ENCODE data around the gene TTC7B.

The TTC7B gene

DNA sequence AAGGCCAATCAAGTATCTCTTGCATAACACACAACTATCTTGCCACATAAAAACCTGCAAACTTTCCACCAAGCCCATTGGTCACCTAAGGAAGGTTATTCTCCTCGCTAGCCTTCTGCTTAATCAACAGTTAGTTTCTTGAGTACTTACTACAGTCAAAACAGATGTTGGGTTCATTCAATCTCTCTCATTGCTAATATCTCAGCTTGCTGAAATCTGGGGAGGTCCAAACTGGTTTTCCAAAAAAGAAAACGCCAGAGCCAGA is 74.6 kb downstream of the TTC7B start:
- no peak overlapping the region for H3K4me3 ChIP-seq (ENCODE audit: low read depth, low read length)
- TF ChIP-seq, protein P1, sequence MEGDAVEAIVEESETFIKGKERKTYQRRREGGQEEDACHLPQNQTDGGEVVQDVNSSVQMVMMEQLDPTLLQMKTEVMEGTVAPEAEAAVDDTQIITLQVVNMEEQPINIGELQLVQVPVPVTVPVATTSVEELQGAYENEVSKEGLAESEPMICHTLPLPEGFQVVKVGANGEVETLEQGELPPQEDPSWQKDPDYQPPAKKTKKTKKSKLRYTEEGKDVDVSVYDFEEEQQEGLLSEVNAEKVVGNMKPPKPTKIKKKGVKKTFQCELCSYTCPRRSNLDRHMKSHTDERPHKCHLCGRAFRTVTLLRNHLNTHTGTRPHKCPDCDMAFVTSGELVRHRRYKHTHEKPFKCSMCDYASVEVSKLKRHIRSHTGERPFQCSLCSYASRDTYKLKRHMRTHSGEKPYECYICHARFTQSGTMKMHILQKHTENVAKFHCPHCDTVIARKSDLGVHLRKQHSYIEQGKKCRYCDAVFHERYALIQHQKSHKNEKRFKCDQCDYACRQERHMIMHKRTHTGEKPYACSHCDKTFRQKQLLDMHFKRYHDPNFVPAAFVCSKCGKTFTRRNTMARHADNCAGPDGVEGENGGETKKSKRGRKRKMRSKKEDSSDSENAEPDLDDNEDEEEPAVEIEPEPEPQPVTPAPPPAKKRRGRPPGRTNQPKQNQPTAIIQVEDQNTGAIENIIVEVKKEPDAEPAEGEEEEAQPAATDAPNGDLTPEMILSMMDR (IDR thresholded peaks at IDR 0.05; ENCODE audit: borderline replicate concordance, insufficient read depth, low read depth, low read length): no peak

DNA sequence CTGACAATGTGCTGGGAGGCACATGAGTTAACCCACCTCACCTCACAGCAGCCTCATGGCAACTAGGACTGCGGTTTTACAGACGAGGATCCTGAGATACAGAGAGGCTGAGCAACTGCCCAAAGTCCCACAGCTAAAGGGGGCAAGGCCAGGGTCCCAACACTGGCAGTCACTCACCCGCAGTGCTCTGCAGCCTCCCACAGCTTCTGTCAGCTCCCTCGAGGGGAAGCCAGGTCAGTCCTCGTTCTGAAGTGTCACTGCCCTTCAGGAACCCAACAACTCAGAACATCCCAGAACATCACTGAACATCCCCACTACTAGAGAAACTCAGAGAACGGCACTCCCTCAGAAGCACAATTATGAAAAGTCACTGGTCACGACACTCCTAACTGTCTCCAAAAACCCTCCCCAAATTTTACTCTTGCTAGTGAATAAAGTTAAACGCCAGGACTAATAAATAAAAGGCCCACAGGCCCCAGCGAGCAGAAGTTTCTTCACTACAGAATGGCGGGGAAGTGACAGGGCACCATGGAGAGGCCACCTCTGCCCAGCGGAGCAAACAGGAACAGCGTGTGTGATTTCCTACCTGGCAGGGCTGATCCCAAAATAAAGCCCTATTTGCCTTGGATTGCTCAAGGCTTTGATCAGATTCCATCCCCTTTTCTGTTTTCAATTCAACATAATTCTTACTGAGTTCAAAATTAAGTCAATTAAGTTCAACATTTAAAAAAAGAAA is 75.1 kb downstream of the TTC7B start:
- TF ChIP-seq, protein P1 (IDR thresholded peaks at IDR 0.05; ENCODE audit: borderline replicate concordance, insufficient read depth, low read depth, low read length): no peak
- H3K4me3 ChIP-seq (ENCODE audit: low read depth, low read length): no peak overlapping the region

DNA sequence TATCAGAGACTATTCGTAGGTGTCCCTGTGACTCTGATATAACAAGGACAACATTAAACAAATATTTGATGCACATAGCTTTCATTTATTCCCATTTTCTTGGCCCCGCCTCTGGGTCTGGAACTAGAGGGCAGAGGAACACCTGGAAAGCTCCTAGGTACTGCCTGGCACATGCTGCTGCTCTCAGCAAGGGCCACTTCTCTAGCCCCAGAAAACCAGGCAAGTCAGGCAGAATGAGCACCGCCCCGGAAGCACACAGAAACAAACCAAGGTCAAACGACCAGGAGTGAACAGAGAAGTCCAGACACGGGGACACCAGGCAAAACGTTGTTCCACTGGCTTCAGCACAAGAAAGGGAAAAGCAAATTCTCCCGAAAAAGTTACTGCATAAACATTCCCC is 76.1 kb downstream of the TTC7B start:
- no peak overlapping the region for H3K4me3 ChIP-seq (ENCODE audit: low read depth, low read length)
- TF ChIP-seq, protein P1 (IDR thresholded peaks at IDR 0.05; ENCODE audit: borderline replicate concordance, insufficient read depth, low read depth, low read length): no peak

DNA sequence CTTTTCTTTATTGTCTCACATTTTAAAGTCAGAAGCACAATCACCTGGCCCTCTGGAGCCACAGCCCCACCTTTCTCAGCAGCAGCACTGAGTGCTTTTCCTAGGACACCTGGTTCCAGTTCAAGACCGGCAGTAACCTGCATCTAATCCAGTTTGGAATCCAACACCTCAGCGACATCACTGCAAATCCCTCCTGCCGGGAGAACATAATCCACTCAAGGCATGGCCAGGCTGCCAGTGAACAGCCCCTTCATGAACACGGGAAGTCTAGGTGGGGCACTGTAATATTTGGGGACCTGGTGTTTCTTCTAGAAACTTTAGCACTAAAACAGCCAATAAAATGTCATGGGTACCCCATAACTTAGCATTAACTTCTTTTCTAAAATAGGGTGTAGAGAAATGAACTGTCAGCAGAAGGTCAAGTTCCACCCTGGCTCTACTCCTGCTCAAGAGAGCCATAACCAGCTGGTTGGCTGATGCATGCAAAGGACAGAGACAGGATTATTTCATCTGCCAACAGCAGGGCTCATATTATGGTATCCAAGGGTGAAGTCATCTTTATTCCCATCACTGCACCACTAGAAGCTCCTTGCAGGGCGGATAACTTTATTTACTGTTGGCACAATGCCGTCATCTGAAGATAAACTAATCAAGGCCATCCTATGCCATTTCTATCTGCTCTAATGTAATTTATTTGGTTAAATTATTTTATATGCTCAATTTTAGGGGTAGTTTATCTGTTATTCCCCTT is 76.7 kb downstream of the TTC7B start:
- TF ChIP-seq, protein P1 (IDR thresholded peaks at IDR 0.05; ENCODE audit: borderline replicate concordance, insufficient read depth, low read depth, low read length): no peak
- no peak overlapping the region for H3K4me3 ChIP-seq (ENCODE audit: low read depth, low read length)

DNA sequence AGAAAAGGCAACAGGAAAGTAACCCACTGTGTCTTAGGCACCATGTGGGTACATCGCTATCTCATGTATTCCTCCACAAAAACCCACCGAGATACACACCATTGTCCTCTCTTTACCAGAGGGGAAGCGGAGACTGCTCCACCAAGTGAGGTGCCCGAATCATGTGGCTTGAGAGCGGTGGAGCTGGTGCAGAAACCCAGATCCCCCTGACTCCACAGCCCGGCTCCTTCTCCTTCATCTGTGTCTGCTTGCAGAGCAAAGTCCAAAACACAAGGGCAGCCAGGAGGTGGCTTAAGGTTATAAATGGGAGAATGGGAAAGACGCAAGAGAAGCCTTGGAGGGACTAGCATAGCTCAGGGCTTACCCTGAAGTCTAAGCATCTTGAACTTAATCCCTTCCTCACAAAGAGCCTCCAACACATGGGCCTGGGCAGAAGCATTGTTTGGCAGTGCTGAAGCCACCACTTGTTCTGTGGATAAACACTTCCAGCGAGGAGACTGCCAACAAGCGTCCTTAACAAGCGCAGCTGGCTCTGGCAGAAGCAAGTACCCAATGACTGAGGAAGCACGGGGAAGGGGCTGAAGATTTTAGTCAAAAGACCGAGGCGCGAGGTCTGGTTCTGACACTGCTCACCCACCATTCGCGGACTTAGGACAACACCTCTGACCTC is 83.0 kb downstream of the TTC7B start:
- TF ChIP-seq, protein P1 (IDR thresholded peaks at IDR 0.05; ENCODE audit: borderline replicate concordance, insufficient read depth, low read depth, low read length): no peak
- H3K4me3 ChIP-seq (ENCODE audit: low read depth, low read length): no peak overlapping the region

DNA sequence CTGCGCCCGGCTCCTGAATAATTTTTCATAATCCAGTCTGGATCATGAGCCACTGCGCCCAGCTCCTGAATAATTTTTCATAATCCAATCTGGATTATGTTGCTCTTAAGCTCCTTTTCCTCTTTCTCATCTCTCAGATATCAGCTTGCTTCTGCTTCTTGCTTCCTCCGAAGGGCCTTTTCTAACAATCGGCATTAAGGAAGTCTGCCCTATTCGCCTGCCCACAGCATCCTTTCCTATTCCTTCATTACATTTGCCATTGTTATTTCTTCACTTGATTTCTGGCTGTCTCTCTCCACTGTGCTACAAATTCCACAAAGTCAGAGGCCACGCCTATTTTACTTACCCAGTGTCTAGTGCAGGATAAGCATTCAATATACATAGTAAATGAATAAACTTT is 83.5 kb downstream of the TTC7B start:
- TF ChIP-seq, protein P1 (IDR thresholded peaks at IDR 0.05; ENCODE audit: borderline replicate concordance, insufficient read depth, low read depth, low read length): no peak
- H3K4me3 ChIP-seq (ENCODE audit: low read depth, low read length): no peak overlapping the region
